Measurements from ENCODE around the gene NEO1.

Gene NEO1

DNA sequence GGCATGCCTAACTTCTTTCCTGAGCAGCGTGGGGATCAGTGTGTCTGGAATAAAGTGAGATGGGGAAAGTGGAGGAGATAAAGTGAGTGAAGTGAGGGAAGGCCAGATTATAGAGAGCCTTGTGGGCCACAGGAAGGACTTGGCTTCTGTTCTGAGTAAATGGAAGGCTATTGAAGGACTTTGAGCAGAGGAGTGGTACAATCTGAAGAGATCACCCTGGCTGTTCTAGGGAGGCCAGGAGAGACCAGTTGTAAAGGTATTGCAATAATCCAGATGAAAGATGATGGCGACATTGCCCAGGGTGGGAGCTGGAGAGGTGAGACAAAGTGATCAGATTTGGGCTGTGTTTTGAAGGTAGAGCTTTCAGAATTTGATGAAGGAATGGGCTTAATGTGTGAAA, 46.8 kb upstream of the NEO1 start:
- Histone ChIP-seq H3K4me3 (ENCODE audit: insufficient read depth, low read length, poor library complexity, severe bottlenecking) (no peak overlapping the region), H3K79me2 (ENCODE audit: insufficient read depth, low read length) (no peaks in the 10 kb centered on the region), H3K27me3 (ENCODE audit: low read length) (no peaks in the 10 kb centered on the region), H3K9me3 (ENCODE audit: insufficient read depth, low read length) (no peaks in the 10 kb centered on the region), H3K4me2 (ENCODE audit: low read depth, low read length, poor library complexity, severe bottlenecking) (no peak overlapping the region), H3K36me3 (ENCODE audit: low read length) (no peaks in the 10 kb centered on the region), H4K20me1 (ENCODE audit: low read depth, low read length) (no peaks in the 10 kb centered on the region), H3K9ac (ENCODE audit: low read length) (no peak overlapping the region), H2AFZ (ENCODE audit: low read depth, low read length, severe bottlenecking) (no peak overlapping the region), H3F3A (ENCODE audit: insufficient read depth) (no peaks in the 10 kb centered on the region), H3K27ac (ENCODE audit: low read depth, low read length) (no peak overlapping the region), H3K9me2 (replicated peaks; ENCODE audit: insufficient read depth, low read length) (no peaks in the 10 kb centered on the region)
- no peak for TF ChIP-seq EZH2phosphoT487 (conservative IDR thresholded peaks at IDR 0.05; ENCODE audit: low read length)
- TF ChIP-seq, protein P1, sequence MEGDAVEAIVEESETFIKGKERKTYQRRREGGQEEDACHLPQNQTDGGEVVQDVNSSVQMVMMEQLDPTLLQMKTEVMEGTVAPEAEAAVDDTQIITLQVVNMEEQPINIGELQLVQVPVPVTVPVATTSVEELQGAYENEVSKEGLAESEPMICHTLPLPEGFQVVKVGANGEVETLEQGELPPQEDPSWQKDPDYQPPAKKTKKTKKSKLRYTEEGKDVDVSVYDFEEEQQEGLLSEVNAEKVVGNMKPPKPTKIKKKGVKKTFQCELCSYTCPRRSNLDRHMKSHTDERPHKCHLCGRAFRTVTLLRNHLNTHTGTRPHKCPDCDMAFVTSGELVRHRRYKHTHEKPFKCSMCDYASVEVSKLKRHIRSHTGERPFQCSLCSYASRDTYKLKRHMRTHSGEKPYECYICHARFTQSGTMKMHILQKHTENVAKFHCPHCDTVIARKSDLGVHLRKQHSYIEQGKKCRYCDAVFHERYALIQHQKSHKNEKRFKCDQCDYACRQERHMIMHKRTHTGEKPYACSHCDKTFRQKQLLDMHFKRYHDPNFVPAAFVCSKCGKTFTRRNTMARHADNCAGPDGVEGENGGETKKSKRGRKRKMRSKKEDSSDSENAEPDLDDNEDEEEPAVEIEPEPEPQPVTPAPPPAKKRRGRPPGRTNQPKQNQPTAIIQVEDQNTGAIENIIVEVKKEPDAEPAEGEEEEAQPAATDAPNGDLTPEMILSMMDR (IDR thresholded peaks at IDR 0.05; ENCODE audit: insufficient read depth, low read length, poor library complexity, severe bottlenecking) = no peak

DNA sequence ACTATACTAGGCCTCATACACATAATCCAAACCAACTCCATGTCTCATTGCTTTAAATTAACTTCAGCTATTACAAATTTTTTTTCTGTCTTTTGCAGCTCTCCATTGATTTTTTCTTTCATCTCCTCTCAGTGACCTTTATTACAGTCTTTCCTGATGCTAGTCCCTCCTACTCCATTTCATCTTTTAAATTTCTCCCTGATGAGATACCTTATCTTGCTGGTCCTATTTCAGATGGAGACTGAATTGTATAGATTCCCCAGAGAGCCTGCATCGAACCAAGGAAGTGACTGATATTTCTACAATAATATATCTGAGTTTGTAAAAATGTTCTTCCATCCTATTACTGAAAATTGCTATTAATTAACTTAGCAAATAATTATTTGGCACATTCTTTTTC, 45.7 kb upstream of the NEO1 start:
- Histone ChIP-seq H4K20me1 (ENCODE audit: low read depth, low read length) (no peaks in the 10 kb centered on the region), H3K36me3 (ENCODE audit: low read length) (no peaks in the 10 kb centered on the region), H3K27ac (ENCODE audit: low read depth, low read length) (no peak overlapping the region), H3K4me3 (ENCODE audit: insufficient read depth, low read length, poor library complexity, severe bottlenecking) (no peak overlapping the region), H3K79me2 (ENCODE audit: insufficient read depth, low read length) (no peaks in the 10 kb centered on the region), H3K4me2 (ENCODE audit: low read depth, low read length, poor library complexity, severe bottlenecking) (no peak overlapping the region), H3K27me3 (ENCODE audit: low read length) (no peaks in the 10 kb centered on the region), H3K9me2 (replicated peaks; ENCODE audit: insufficient read depth, low read length) (no peaks in the 10 kb centered on the region), H2AFZ (ENCODE audit: low read depth, low read length, severe bottlenecking) (no peak overlapping the region), H3F3A (ENCODE audit: insufficient read depth) (no peaks in the 10 kb centered on the region), H3K9me3 (ENCODE audit: insufficient read depth, low read length) (no peaks in the 10 kb centered on the region), H3K9ac (ENCODE audit: low read length) (no peak overlapping the region)
- TF ChIP-seq, protein P1 (IDR thresholded peaks at IDR 0.05; ENCODE audit: insufficient read depth, low read length, poor library complexity, severe bottlenecking) = no peak

DNA sequence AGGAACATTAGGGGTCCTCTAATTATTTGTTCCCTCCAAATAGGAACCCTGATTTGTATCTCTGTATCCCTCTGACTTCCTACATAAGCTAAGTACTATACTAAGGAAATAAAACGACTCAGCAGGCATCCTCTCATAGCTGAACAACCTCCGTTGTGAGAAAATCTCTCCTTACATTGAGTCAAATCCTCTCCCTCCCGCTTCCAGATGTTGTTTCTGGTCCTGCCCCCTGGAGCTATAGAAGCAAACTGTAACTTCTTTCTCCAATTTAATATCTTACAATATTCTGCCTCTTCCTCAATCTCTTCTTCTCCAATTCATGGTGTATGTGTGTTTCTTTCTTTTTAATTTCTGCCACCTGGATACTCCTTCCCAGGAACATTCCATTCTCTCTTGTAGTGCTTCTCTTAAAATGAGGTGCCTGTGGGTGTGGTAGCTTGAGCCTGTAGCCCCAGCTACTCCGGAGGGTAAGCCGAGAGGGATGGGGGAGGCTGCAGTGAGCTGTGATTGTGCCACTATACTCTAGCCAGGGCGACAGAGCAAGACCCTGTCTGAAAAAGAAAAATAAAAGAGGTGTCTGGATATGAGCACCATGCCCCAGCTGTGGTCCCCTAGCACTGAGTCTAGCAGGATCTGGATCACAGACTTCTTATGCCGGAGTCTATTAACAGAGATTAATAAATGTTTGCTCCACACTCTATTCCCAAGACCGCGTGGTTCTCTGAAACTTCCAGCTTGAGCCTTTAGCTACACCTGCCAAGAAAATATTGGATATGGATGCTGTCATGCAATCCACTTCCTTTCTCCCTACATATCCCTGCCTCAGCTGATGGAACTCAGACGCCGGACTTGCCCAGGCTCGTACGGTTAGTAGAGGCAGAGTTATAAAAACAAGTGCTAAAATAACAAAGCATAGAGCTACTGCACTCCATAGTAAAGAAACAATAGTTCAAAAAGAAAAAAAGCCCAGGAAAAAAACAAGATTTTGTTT, 42.9 kb upstream of the NEO1 start:
- Histone ChIP-seq H2AFZ (ENCODE audit: low read depth, low read length, severe bottlenecking) (no peak overlapping the region), H3F3A (ENCODE audit: insufficient read depth) (no peaks in the 10 kb centered on the region), H3K4me2 (ENCODE audit: low read depth, low read length, poor library complexity, severe bottlenecking) (no peak overlapping the region), H3K27ac (ENCODE audit: low read depth, low read length) (no peak overlapping the region), H3K9ac (ENCODE audit: low read length) (no peak overlapping the region), H3K27me3 (ENCODE audit: low read length) (no peaks in the 10 kb centered on the region), H3K4me3 (ENCODE audit: insufficient read depth, low read length, poor library complexity, severe bottlenecking) (no peak overlapping the region), H4K20me1 (ENCODE audit: low read depth, low read length) (no peaks in the 10 kb centered on the region), H3K9me3 (ENCODE audit: insufficient read depth, low read length) (no peaks in the 10 kb centered on the region), H3K79me2 (ENCODE audit: insufficient read depth, low read length) (no peaks in the 10 kb centered on the region), H3K9me2 (replicated peaks; ENCODE audit: insufficient read depth, low read length) (no peaks in the 10 kb centered on the region), H3K36me3 (ENCODE audit: low read length) (no peaks in the 10 kb centered on the region)
- TF ChIP-seq, protein P1 (IDR thresholded peaks at IDR 0.05; ENCODE audit: insufficient read depth, low read length, poor library complexity, severe bottlenecking) = no peak
- TF ChIP-seq EZH2phosphoT487 (conservative IDR thresholded peaks at IDR 0.05; ENCODE audit: low read length) = no peak
